ENCODE measurements around the gene OSBPL10.

OSBPL10 gene

GRCh38 chr3:32009101-32009500 lies 28.0 kb upstream of the OSBPL10 start (continued):
- TF ChIP-seq POU6F1 (CRISPR knock-in tag; IDR thresholded peaks at IDR 0.05; ENCODE audit: borderline replicate concordance, low read depth): no peak
- no peak for TF ChIP-seq RARB (CRISPR knock-in tag; IDR thresholded peaks at IDR 0.05)
- no peak for TF ChIP-seq ZFP3 (CRISPR knock-in tag; IDR thresholded peaks at IDR 0.05)
- no peak for TF ChIP-seq SNAI2 (CRISPR knock-in tag; IDR thresholded peaks at IDR 0.05)
- TF ChIP-seq GLIS3 (CRISPR knock-in tag; IDR thresholded peaks at IDR 0.05): no peak
- no peak for TF ChIP-seq TCF4 (CRISPR knock-in tag; IDR thresholded peaks at IDR 0.05; ENCODE audit: borderline replicate concordance)
- TF ChIP-seq ARNTL (CRISPR knock-in tag; IDR thresholded peaks at IDR 0.05; ENCODE audit: borderline replicate concordance, low read depth): no peak

GRCh38 chr3:32004113-32004765 lies 23.2 kb upstream of the OSBPL10 start:
- ATAC-seq: no peak
- TF ChIP-seq ARNTL (CRISPR knock-in tag; IDR thresholded peaks at IDR 0.05; ENCODE audit: borderline replicate concordance, low read depth) (no peak), GLIS3 (CRISPR knock-in tag; IDR thresholded peaks at IDR 0.05) (no peak), PATZ1 (CRISPR knock-in tag; IDR thresholded peaks at IDR 0.05; ENCODE audit: borderline replicate concordance) (no peak), POU6F1 (CRISPR knock-in tag; IDR thresholded peaks at IDR 0.05; ENCODE audit: borderline replicate concordance, low read depth) (no peak), ISL1 (CRISPR knock-in tag; IDR thresholded peaks at IDR 0.05) (no peak), TSHZ2 (CRISPR knock-in tag; IDR thresholded peaks at IDR 0.05) (no peak), ZNF70 (CRISPR knock-in tag; IDR thresholded peaks at IDR 0.05) (no peak), PPARA (CRISPR knock-in tag; IDR thresholded peaks at IDR 0.05; ENCODE audit: borderline replicate concordance) (no peak), ZFP3 (CRISPR knock-in tag; IDR thresholded peaks at IDR 0.05) (no peak), RARB (CRISPR knock-in tag; IDR thresholded peaks at IDR 0.05) (no peak), ZC3H10 (CRISPR knock-in tag; IDR thresholded peaks at IDR 0.05) (no peak), CSDC2 (CRISPR knock-in tag; IDR thresholded peaks at IDR 0.05) (no peak), TOX (CRISPR knock-in tag; IDR thresholded peaks at IDR 0.05; ENCODE audit: borderline replicate concordance) (no peak), CREB5 (CRISPR knock-in tag; IDR thresholded peaks at IDR 0.05; ENCODE audit: low read depth) (no peak), TCF4 (CRISPR knock-in tag; IDR thresholded peaks at IDR 0.05; ENCODE audit: borderline replicate concordance) (no peak), SNAI2 (CRISPR knock-in tag; IDR thresholded peaks at IDR 0.05) (no peak), CSRNP3 (CRISPR knock-in tag; IDR thresholded peaks at IDR 0.05) (no peak), ZNF565 (CRISPR knock-in tag; conservative IDR thresholded peaks at IDR 0.05; ENCODE audit: low read depth) (no peak), ZFP30 (CRISPR knock-in tag; IDR thresholded peaks at IDR 0.05) (no peak)

Data from SK-N-SH treated with all-trans-retinoic acid at 6 μM for 48 hours (cell line).